Measurements from ENCODE around the gene TEX30. TPM values are rescaled to one million over a fixed set of nuclear protein-coding genes. Genes with fewer than 3 reads are reported as not detected.

Gene TEX30
- total RNA-seq, 1 donor from 2014 or later = 5.8 TPM

DNA sequence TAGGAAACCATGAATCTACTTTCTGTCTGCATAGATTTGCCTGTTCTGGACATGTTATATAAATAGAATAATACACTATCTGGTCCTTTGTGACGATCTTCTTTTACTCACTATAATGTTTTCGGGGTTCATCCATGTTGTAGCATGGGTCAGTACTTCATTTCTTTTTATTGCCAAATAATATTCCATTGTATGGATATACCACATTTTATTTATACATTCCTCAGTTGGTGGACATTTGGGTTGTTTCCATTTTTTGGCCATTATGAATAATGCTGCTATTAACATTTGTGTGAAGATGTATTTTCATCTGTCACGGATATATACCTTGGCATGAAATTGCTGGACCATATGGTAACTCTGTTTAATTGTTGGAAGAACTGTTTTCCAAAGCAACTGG lies 32.1 kb upstream of the TEX30 start:
- Histone ChIP-seq H3K36me3 (ENCODE audit: insufficient read depth, low read length) (peaks cover 5% of the 10 kb centered on the region), H3K9me3 (ENCODE audit: insufficient read depth, low read depth, low read length) (no peaks in the 10 kb centered on the region), H3K4me3 (ENCODE audit: insufficient read depth, low read depth, low read length) (no peak overlapping the region), H3K4me1 (ENCODE audit: insufficient read depth, low read length) (peaks cover 5% of the 10 kb centered on the region), H3K27me3 (ENCODE audit: insufficient read depth, low read length) (no peaks in the 10 kb centered on the region), H3K79me2 (ENCODE audit: insufficient read depth, low read length) (peaks cover 86% of the 10 kb centered on the region), H3K9ac (ENCODE audit: low read length) (no peak overlapping the region), H3K4me2 (ENCODE audit: low read length) (no peak overlapping the region), H2AFZ (ENCODE audit: low read depth, low read length) (no peak overlapping the region), H3K27ac (ENCODE audit: low read depth, low read length) (no peak overlapping the region), H4K20me1 (ENCODE audit: insufficient read depth, low read length) (peaks cover 5% of the 10 kb centered on the region)
- DNase-seq (ENCODE audit: low read depth) = no peak
- H3K36me3 Mint-ChIP-seq (ENCODE audit: low read depth, unreplicated experiment) = peaks cover 6% of the 10 kb centered on the region
- H3K27me3 Mint-ChIP-seq (ENCODE audit: low read depth, unreplicated experiment) = no peaks in the 10 kb centered on the region
- no peak overlapping the region for H3K4me3 Mint-ChIP-seq (ENCODE audit: unreplicated experiment)
- no peak for FAIRE-seq
- no peak overlapping the region for H3K27ac Mint-ChIP-seq (ENCODE audit: unreplicated experiment)
- H3K4me1 Mint-ChIP-seq (ENCODE audit: low read depth, unreplicated experiment) = peaks cover 7% of the 10 kb centered on the region
- TF ChIP-seq EZH2 (IDR thresholded peaks at IDR 0.05; ENCODE audit: insufficient read depth, low read length) = no peak
- TF ChIP-seq, protein P1, sequence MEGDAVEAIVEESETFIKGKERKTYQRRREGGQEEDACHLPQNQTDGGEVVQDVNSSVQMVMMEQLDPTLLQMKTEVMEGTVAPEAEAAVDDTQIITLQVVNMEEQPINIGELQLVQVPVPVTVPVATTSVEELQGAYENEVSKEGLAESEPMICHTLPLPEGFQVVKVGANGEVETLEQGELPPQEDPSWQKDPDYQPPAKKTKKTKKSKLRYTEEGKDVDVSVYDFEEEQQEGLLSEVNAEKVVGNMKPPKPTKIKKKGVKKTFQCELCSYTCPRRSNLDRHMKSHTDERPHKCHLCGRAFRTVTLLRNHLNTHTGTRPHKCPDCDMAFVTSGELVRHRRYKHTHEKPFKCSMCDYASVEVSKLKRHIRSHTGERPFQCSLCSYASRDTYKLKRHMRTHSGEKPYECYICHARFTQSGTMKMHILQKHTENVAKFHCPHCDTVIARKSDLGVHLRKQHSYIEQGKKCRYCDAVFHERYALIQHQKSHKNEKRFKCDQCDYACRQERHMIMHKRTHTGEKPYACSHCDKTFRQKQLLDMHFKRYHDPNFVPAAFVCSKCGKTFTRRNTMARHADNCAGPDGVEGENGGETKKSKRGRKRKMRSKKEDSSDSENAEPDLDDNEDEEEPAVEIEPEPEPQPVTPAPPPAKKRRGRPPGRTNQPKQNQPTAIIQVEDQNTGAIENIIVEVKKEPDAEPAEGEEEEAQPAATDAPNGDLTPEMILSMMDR (IDR thresholded peaks at IDR 0.05; ENCODE audit: insufficient read depth, low read depth, low read length) = no peak
- no peaks in the 10 kb centered on the region for H3K9me3 Mint-ChIP-seq (ENCODE audit: unreplicated experiment)

DNA sequence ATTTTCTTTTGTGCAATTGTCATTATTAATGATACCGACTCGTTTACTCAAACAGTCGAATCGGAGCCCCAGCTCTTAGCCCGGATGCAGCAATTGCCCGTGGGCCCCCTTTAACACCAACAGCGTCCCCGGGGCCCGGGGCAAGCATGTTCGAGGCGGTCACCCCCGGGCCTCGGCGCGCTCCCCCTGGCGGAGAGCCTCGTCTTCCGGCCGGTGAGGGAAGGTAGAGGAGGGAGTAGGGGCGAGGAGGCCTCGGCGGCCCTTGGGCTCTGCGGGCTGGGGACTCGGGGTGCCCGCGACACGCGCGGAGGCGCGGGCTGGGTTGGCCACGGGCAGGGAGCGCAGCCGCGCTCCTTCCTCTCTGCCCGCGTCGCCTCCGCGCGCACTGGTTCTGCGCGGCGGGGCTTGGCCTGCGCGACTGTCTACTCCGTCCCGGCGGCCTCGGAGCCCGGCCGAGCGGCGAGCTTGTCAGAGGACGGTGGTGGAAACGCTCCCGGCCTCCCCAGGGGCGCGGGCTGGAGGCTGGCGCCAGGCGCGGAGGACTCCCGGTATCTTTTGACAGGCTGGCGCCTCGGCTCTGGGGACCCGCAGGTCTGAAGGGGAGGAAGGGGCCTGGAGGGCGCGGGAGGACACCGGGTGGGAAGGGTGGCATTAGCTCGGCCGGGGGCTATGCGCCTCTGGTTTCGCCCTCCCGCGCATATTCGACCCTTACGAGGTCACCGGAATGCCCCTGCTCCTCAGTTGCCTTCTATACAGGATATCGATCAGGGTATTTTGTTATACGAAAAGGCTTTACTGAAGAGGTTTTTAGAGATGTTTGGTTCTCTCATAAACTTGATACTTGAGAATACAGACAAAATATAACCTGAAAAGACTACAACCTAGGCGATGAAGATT lies 26.8 kb upstream of the TEX30 start:
- TF ChIP-seq, protein P1 (IDR thresholded peaks at IDR 0.05; ENCODE audit: insufficient read depth, low read depth, low read length) = peak; percentile 28
- no peak for TF ChIP-seq EZH2 (IDR thresholded peaks at IDR 0.05; ENCODE audit: insufficient read depth, low read length)
- peaks cover 7% of the 10 kb centered on the region for H3K4me1 Mint-ChIP-seq (ENCODE audit: low read depth, unreplicated experiment)
- peak overlapping the region; percentile 99 for H2AFZ ChIP-seq (ENCODE audit: low read depth, low read length)
- peaks cover 2% of the 10 kb centered on the region for H3K36me3 ChIP-seq (ENCODE audit: insufficient read depth, low read length)
- peaks cover 12% of the 10 kb centered on the region for H3K4me1 ChIP-seq (ENCODE audit: insufficient read depth, low read length)
- peak overlapping the region; percentile 95 for H3K4me3 ChIP-seq (ENCODE audit: insufficient read depth, low read depth, low read length)
- no peaks in the 10 kb centered on the region for H3K27me3 ChIP-seq (ENCODE audit: insufficient read depth, low read length)
- H3K4me2 ChIP-seq (ENCODE audit: low read length) = peak overlapping the region; percentile 92
- peaks cover 88% of the 10 kb centered on the region for H3K79me2 ChIP-seq (ENCODE audit: insufficient read depth, low read length)
- peaks cover 5% of the 10 kb centered on the region for H4K20me1 ChIP-seq (ENCODE audit: insufficient read depth, low read length)
- H3K4me3 Mint-ChIP-seq (ENCODE audit: unreplicated experiment) = peak overlapping the region; percentile 95
- peak overlapping the region; percentile 74 for H3K27ac ChIP-seq (ENCODE audit: low read depth, low read length)
- DNase-seq (ENCODE audit: low read depth) = peak; percentile 63
- no peaks in the 10 kb centered on the region for H3K27me3 Mint-ChIP-seq (ENCODE audit: low read depth, unreplicated experiment)
- FAIRE-seq = no peak
- no peaks in the 10 kb centered on the region for H3K9me3 ChIP-seq (ENCODE audit: insufficient read depth, low read depth, low read length)
- no peaks in the 10 kb centered on the region for H3K9me3 Mint-ChIP-seq (ENCODE audit: unreplicated experiment)
- peak overlapping the region; percentile 66 for H3K27ac Mint-ChIP-seq (ENCODE audit: unreplicated experiment)
- no peaks in the 10 kb centered on the region for H3K36me3 Mint-ChIP-seq (ENCODE audit: low read depth, unreplicated experiment)
- peak overlapping the region; percentile 87 for H3K9ac ChIP-seq (ENCODE audit: low read length)

Measured in astrocyte (in vitro differentiated cells and primary cell).